Sigmoid colon (tissue), 4 donors: ENCODE results near the gene OTUD3.

ENCODE experiments used
- EP300 ChIP-seq, 4 donors: sonication (generic); formaldehyde crosslinking; IDR thresholded peaks; one replicate each; pipeline ENCODE4 v1.6.1; 2017; ENCODE audit warnings: antibody characterized with exemption in 4 of 4
- POLR2A ChIP-seq, 2 donors: fragments of 450-650 bp; IDR thresholded peaks; one replicate each; pipeline ENCODE4 v1.6.1; 2016; ENCODE audit warnings: antibody characterized with exemption in 2 of 2, mild to moderate bottlenecking in 2 of 2, moderate library complexity in 2 of 2
- POLR2AphosphoS5 ChIP-seq, 4 donors: sonication (generic); formaldehyde crosslinking; IDR thresholded peaks; one replicate each; pipeline ENCODE4 v1.6.1; 2017; ENCODE audit warnings: antibody characterized with exemption in 4 of 4
- TF ChIP-seq, protein P1 (sequence below), 4 experiments: fragments of 450-650 bp in 3 of 4; fragments of 200-600 bp in 1 of 4; IDR thresholded peaks; one replicate each; pipeline ENCODE4 v1.5.1; 2016 to 2019; ENCODE audit warnings: antibody characterized with exemption in 4 of 4, mild to moderate bottlenecking in 3 of 4, moderate library complexity in 2 of 4

DNA sequence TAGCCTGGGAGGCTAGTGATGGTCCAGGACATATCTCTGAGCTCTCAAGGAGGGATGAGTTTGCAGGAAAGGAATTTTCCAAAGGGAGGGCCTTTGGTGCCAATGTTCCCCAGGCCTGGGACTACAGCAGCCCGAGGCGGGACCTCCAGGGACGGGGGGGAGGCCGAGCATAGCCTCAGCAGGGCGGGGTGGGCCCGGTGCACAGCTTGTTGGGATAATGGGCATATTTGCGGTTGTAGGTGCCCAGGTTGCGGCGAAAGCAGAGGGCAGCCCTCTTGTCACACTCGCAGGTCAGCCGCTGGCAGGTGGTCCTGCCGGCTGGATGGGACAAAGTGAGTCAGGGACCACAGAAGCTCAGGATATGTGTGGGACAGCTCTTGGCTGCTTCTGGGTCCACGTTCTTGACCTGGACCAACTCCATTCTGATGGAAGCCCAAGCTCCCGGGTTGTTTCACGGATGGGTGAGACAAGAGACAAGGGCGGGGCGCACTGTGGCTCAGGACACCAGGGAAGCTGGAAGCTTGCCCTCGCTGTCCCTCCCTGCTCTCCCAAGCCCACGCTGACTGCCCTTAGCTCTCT, 38.0 kb downstream of the OTUD3 start:
- TF ChIP-seq, protein P1, sequence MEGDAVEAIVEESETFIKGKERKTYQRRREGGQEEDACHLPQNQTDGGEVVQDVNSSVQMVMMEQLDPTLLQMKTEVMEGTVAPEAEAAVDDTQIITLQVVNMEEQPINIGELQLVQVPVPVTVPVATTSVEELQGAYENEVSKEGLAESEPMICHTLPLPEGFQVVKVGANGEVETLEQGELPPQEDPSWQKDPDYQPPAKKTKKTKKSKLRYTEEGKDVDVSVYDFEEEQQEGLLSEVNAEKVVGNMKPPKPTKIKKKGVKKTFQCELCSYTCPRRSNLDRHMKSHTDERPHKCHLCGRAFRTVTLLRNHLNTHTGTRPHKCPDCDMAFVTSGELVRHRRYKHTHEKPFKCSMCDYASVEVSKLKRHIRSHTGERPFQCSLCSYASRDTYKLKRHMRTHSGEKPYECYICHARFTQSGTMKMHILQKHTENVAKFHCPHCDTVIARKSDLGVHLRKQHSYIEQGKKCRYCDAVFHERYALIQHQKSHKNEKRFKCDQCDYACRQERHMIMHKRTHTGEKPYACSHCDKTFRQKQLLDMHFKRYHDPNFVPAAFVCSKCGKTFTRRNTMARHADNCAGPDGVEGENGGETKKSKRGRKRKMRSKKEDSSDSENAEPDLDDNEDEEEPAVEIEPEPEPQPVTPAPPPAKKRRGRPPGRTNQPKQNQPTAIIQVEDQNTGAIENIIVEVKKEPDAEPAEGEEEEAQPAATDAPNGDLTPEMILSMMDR (IDR thresholded peaks at IDR 0.05), result no peak
- no peak for TF ChIP-seq POLR2A (IDR thresholded peaks at IDR 0.05)
- no peak for TF ChIP-seq EP300 (IDR thresholded peaks at IDR 0.05)
- TF ChIP-seq POLR2AphosphoS5 (IDR thresholded peaks at IDR 0.05), result no peak
